SK-N-SH treated with all-trans-retinoic acid at 6 μM for 48 hours (cell line): ENCODE results near the gene HS3ST5.

Experiments used
- ATAC-seq: fragments of 200-7000 bp; cut with Tn5 transposase; 3 replicates; pipeline ENCODE4 v1.9.1; 2020; ENCODE audit warnings: mild to moderate bottlenecking, moderate library complexity
- ARNTL ChIP-seq: fragments of 450-650 bp; formaldehyde crosslinking; IDR thresholded peaks from 2 replicates; pipeline ENCODE4 v1.5.0; 2020; ENCODE audit warnings: low read depth, mild to moderate bottlenecking, moderate library complexity, borderline replicate concordance
- BACH2 ChIP-seq: fragments of 250-450 bp; sonication (Bioruptor Pico); IDR thresholded peaks from 2 replicates; pipeline ENCODE4 v1.9.0; 2021; ENCODE audit warnings: mild to moderate bottlenecking, borderline replicate concordance
- CREB5 ChIP-seq: fragments of 250-450 bp; sonication (Bioruptor Pico); IDR thresholded peaks from 2 replicates; pipeline ENCODE4 v1.5.1; 2020; ENCODE audit warnings: low read depth, mild to moderate bottlenecking, moderate library complexity
- CSRNP3 ChIP-seq: fragments of 250-450 bp; sonication (Bioruptor Pico); IDR thresholded peaks from 2 replicates; pipeline ENCODE4 v1.5.1; 2021; ENCODE audit warnings: mild to moderate bottlenecking, moderate library complexity
- ESRRG ChIP-seq: fragments of 250-450 bp; sonication (Bioruptor Pico); IDR thresholded peaks from 2 replicates; pipeline ENCODE4 v1.6.1; 2021; ENCODE audit warnings: mild to moderate bottlenecking
- GLIS3 ChIP-seq: fragments of 250-450 bp; sonication (Bioruptor Pico); IDR thresholded peaks from 2 replicates; pipeline ENCODE4 v1.5.0; 2020; ENCODE audit warnings: mild to moderate bottlenecking, moderate library complexity
- ISL1 ChIP-seq: fragments of 250-450 bp; sonication (Bioruptor Pico); IDR thresholded peaks from 2 replicates; pipeline ENCODE4 v2.1.2; 2022; ENCODE audit warnings: mild to moderate bottlenecking, moderate library complexity
- OSR1 ChIP-seq: fragments of 250-450 bp; sonication (Bioruptor Pico); IDR thresholded peaks from 2 replicates; pipeline ENCODE4 v1.8.0; 2022; ENCODE audit warnings: moderate library complexity, mild to moderate bottlenecking, inconsistent platforms
- PATZ1 ChIP-seq: fragments of 250-450 bp; sonication (Bioruptor Pico); IDR thresholded peaks from 2 replicates; pipeline ENCODE4 v1.8.0; 2020; ENCODE audit warnings: mild to moderate bottlenecking, moderate library complexity, borderline replicate concordance
- POU6F1 ChIP-seq: fragments of 250-450 bp; sonication (Bioruptor Pico); IDR thresholded peaks from 2 replicates; pipeline ENCODE4 v1.8.0; 2021; ENCODE audit warnings: low read depth, mild to moderate bottlenecking, moderate library complexity, borderline replicate concordance
- PPARA ChIP-seq: fragments of 250-450 bp; sonication (Bioruptor Pico); IDR thresholded peaks from 2 replicates; pipeline ENCODE4 v1.5.0; 2020; ENCODE audit warnings: mild to moderate bottlenecking, borderline replicate concordance
- SNAI2 ChIP-seq: fragments of 250-450 bp; sonication (Bioruptor Pico); IDR thresholded peaks from 2 replicates; pipeline ENCODE4 v1.5.0; 2020; ENCODE audit warnings: mild to moderate bottlenecking, moderate library complexity
- TCF4 ChIP-seq: fragments of 250-450 bp; sonication (Bioruptor Pico); IDR thresholded peaks from 2 replicates; pipeline ENCODE4 v1.8.0; 2021; ENCODE audit warnings: mild to moderate bottlenecking, moderate library complexity, borderline replicate concordance
- TOX ChIP-seq: fragments of 250-450 bp; sonication (Bioruptor Pico); IDR thresholded peaks from 2 replicates; pipeline ENCODE4 v1.8.0; 2021; ENCODE audit warnings: mild to moderate bottlenecking, moderate library complexity, borderline replicate concordance
- TSHZ2 ChIP-seq: fragments of 250-450 bp; sonication (Bioruptor Pico); IDR thresholded peaks from 2 replicates; pipeline ENCODE4 v1.5.0; 2020; ENCODE audit warnings: mild to moderate bottlenecking, moderate library complexity
- ZC3H10 ChIP-seq: fragments of 250-450 bp; sonication (Bioruptor Pico); IDR thresholded peaks from 2 replicates; pipeline ENCODE4 v1.5.1; 2021; ENCODE audit warnings: mild to moderate bottlenecking, moderate library complexity
- ZFP3 ChIP-seq: fragments of 250-450 bp; sonication (Bioruptor Pico); IDR thresholded peaks from 2 replicates; pipeline ENCODE4 v1.5.0; 2020; ENCODE audit warnings: mild to moderate bottlenecking, moderate library complexity
- ZFP30 ChIP-seq: fragments of 450-650 bp; formaldehyde crosslinking; IDR thresholded peaks from 2 replicates; pipeline ENCODE4 v1.5.0; 2022; ENCODE audit warnings: mild to moderate bottlenecking, moderate library complexity
- ZNF565 ChIP-seq: fragments of 450-650 bp; formaldehyde crosslinking; conservative IDR thresholded peaks from 2 replicates; pipeline ENCODE4 v1.5.0; 2020; ENCODE audit warnings: low read depth, mild to moderate bottlenecking, moderate library complexity
- ZNF70 ChIP-seq: fragments of 450-650 bp; formaldehyde crosslinking; IDR thresholded peaks from 2 replicates; pipeline ENCODE4 v1.5.0; 2020; ENCODE audit warnings: mild to moderate bottlenecking, moderate library complexity
- ZNF8 ChIP-seq: fragments of 450-650 bp; formaldehyde crosslinking; IDR thresholded peaks from 2 replicates; pipeline ENCODE4 v1.5.0; 2020; ENCODE audit warnings: mild to moderate bottlenecking, moderate library complexity

Gene HS3ST5

GRCh38 chr6:114133816-114134215 lies 209.0 kb downstream of the HS3ST5 start:
- no peak for ATAC-seq
- TF ChIP-seq CSRNP3 (CRISPR knock-in tag) (no peak), POU6F1 (CRISPR knock-in tag) (no peak)

GRCh38 chr6:114131945-114132344 lies 210.9 kb downstream of the HS3ST5 start:
- ATAC-seq: no peak
- TF ChIP-seq ESRRG (CRISPR knock-in tag): no peak
- TF ChIP-seq PATZ1 (CRISPR knock-in tag): no peak
- TF ChIP-seq TCF4: no peak
- no peak for TF ChIP-seq OSR1 (CRISPR knock-in tag)
- no peak for TF ChIP-seq ZNF70 (CRISPR knock-in tag)
- TF ChIP-seq ZFP3 (CRISPR knock-in tag): no peak
- no peak for TF ChIP-seq CSRNP3 (CRISPR knock-in tag)
- TF ChIP-seq TOX (CRISPR knock-in tag): no peak
- no peak for TF ChIP-seq ZNF565 (CRISPR knock-in tag)
- TF ChIP-seq ZC3H10 (CRISPR knock-in tag): no peak
- TF ChIP-seq TSHZ2: no peak
- TF ChIP-seq CREB5: no peak
- TF ChIP-seq ZFP30 (CRISPR knock-in tag): no peak
- no peak for TF ChIP-seq BACH2 (CRISPR knock-in tag)
- TF ChIP-seq PPARA (CRISPR knock-in tag): no peak
- no peak for TF ChIP-seq ARNTL (CRISPR knock-in tag)
- TF ChIP-seq GLIS3 (CRISPR knock-in tag): no peak
- no peak for TF ChIP-seq ISL1 (CRISPR knock-in tag)
- no peak for TF ChIP-seq SNAI2 (CRISPR knock-in tag)
- TF ChIP-seq ZNF8: no peak

GRCh38 chr6:114125576-114125975 lies 217.2 kb downstream of the HS3ST5 start:
- no peak for TF ChIP-seq ZNF565 (CRISPR knock-in tag)
- no peak for TF ChIP-seq ZFP30 (CRISPR knock-in tag)
- no peak for TF ChIP-seq ZNF8
- TF ChIP-seq PPARA (CRISPR knock-in tag): no peak
- no peak for TF ChIP-seq CSRNP3 (CRISPR knock-in tag)
- no peak for TF ChIP-seq ZC3H10 (CRISPR knock-in tag)
- ATAC-seq: no peak
